GM18858 (cell line): Measurements from ENCODE around the gene METTL1.
A peak's percentile ranks its signal among the peaks of the same experiment; 100 is the strongest.
"Not testable (repeated sequence)": the region's sequence is repeated elsewhere in the genome, so short reads cannot be mapped to it uniquely, and the experiment has no call there.

Experiments used
- ATAC-seq: cut with Tn5 transposase; IDR thresholded peaks from one replicate; pipeline ENCODE4 v1.9.1; 2021; ENCODE audit not compliant: unreplicated experiment

The METTL1 gene

GRCh38 chr12:57797933-57798332 lies 26.0 kb upstream of the METTL1 start:
- ATAC-seq: no peak

- ATAC-seq: no peak
Observed at GRCh38 chr12:57796996-57797395, 25.1 kb upstream of the METTL1 start.

- no peak for ATAC-seq
Observed at GRCh38 chr12:57795354-57795753, 23.4 kb upstream of the METTL1 start.

GRCh38 chr12:57793920-57794319 lies 22.0 kb upstream of the METTL1 start:
- ATAC-seq: no peak

GRCh38 chr12:57783861-57784260 lies 12.0 kb upstream of the METTL1 start:
- no peak for ATAC-seq

GRCh38 chr12:57783466-57783801 lies 11.5 kb upstream of the METTL1 start:
- ATAC-seq: no peak

GRCh38 chr12:57782608-57783465 lies 10.9 kb upstream of the METTL1 start, which contains the start of gene TSFM:
TSS of gene TSFM (plus strand) at chr12:57782787. CDS start at chr12:57782802, 15 bp downstream.
- ATAC-seq: peak; percentile 66

GRCh38 chr12:57782243-57782607 lies 10.3 kb upstream of the METTL1 start:
- no peak for ATAC-seq

GRCh38 chr12:57781801-57782200 lies 9.9 kb upstream of the METTL1 start:
- ATAC-seq: no peak

- ATAC-seq: no peak
Observed at GRCh38 chr12:57781244-57781643, 9.3 kb upstream of the METTL1 start.

GRCh38 chr12:57780284-57780897 lies 8.5 kb upstream of the METTL1 start:
- no peak for ATAC-seq

- ATAC-seq: no peak
Observed at GRCh38 chr12:57779736-57780135, 7.8 kb upstream of the METTL1 start.

- ATAC-seq: no peak
Observed at GRCh38 chr12:57777911-57778310, 6.0 kb upstream of the METTL1 start.

- no peak for ATAC-seq
Observed at GRCh38 chr12:57777367-57777766, 5.5 kb upstream of the METTL1 start.

- no peak for ATAC-seq
Observed at GRCh38 chr12:57776247-57776587, 4.3 kb upstream of the METTL1 start.

- no peak for ATAC-seq
Observed at GRCh38 chr12:57775563-57776246, 3.8 kb upstream of the METTL1 start.

- no peak for ATAC-seq
Observed at GRCh38 chr12:57775044-57775443, 3.1 kb upstream of the METTL1 start.

- not testable (repeated sequence) for ATAC-seq
Observed at GRCh38 chr12:57774634-57775033, 2.7 kb upstream of the METTL1 start.

GRCh38 chr12:57772429-57773322 lies 771 bp upstream of the METTL1 start, which contains the start of gene EEF1AKMT3:
TSS of gene EEF1AKMT3 (plus strand) at chr12:57772614. CDS start at chr12:57772725, 111 bp downstream.
- no peak for ATAC-seq

- ATAC-seq: peak; percentile 55
Observed at GRCh38 chr12:57771236-57771872, 551 bp downstream of the METTL1 start.
